AG08395 (cell line): ENCODE results near the gene SLC4A5.
"Not testable (repeated sequence)": the region's sequence is repeated elsewhere in the genome, so short reads cannot be mapped to it uniquely, and the experiment has no call there.

Experiments
- DNase-seq: peaks from one replicate; pipeline ENCODE4 v3.0.0; 2012; ENCODE audit warnings: mixed read lengths, low spot score

Gene SLC4A5

GRCh38 chr2:74199275-74199701 lies 143.9 kb downstream of the SLC4A5 start:
- no peak for DNase-seq

DNA sequence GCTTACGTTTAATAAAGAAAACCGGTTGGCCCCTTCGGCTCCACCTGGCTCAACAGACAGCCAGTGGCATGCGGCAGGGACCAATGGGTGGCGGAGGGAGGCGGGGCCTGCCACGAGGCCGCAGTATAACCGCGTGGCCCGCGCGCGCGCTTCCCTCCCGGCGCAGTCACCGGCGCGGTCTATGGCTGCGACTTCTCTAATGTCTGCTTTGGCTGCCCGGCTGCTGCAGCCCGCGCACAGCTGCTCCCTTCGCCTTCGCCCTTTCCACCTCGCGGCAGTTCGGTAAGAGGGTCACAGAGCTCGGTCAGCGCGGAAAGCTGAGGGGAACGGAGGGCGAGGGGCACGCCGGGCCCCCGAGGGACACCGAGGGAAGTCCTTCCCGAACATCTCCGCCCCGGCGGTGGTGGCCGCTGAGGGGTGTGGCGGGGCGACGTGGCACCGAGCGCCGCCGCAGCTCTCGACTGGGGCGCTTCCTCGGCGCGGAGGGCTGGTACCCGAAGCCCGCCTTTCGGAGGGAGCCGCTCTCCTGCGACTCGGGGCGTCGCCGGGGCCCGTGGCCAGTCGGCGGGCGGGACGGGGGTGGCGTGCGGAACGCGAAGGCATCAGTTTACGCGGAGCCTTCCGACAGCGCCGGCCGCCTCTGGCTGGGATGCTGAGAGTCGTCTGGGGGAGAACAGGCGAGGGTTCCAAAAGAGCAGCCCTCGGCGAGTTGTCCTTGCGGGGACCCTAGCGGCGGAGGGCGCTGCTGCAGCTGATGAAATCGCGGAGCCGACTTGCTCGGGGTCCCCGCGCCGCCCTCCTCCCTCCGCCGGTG lies 144.5 kb downstream of the SLC4A5 start, which contains the start of gene MTHFD2:
TSS of gene MTHFD2 (plus strand) at position 155 of the 814 bp plus-strand sequence. CDS start at position 182, 27 bp downstream.
- DNase-seq: peak; percentile 94

- no peak for DNase-seq
Observed at GRCh38 chr2:74198023-74198460, 145.2 kb downstream of the SLC4A5 start.

DNA sequence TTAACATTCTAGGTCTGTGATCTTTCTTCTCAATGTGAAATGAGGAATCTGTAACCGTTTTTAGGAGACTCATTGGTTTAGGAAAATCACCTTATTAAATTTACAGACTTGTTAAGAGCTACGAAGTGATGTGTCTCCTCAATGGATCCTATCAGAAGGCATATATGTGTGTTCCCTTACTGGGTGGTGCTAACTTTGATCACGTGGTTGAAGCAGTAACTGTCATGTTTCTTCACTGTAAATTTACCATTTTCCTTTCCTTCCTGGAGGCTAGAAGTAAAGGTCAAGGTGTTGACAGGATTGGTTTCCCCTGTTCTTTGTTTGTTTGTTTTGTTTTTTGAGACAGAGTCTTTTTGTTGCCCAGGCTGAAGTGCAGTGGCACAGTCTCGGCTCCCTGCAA lies 146.2 kb downstream of the SLC4A5 start:
- DNase-seq: no peak

DNA sequence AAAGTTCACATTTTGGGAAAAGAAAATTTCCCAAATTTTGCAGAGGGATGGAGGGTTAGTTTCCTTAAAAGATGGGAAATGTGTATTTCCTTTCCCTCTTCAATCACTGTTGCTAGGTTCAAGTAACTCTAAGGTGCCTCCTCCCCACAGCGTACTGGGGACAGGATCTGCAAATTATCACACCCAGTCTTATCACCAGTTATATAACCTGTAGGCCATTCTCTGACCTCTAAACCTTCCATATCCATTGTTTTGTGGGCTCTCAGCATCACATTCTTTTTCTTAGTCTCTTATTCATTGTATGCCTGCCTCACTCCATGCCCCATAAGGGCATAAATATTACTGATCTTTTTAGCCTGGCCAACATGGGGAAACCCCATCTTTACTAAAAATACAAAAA lies 148.4 kb downstream of the SLC4A5 start:
- DNase-seq: no peak

DNA sequence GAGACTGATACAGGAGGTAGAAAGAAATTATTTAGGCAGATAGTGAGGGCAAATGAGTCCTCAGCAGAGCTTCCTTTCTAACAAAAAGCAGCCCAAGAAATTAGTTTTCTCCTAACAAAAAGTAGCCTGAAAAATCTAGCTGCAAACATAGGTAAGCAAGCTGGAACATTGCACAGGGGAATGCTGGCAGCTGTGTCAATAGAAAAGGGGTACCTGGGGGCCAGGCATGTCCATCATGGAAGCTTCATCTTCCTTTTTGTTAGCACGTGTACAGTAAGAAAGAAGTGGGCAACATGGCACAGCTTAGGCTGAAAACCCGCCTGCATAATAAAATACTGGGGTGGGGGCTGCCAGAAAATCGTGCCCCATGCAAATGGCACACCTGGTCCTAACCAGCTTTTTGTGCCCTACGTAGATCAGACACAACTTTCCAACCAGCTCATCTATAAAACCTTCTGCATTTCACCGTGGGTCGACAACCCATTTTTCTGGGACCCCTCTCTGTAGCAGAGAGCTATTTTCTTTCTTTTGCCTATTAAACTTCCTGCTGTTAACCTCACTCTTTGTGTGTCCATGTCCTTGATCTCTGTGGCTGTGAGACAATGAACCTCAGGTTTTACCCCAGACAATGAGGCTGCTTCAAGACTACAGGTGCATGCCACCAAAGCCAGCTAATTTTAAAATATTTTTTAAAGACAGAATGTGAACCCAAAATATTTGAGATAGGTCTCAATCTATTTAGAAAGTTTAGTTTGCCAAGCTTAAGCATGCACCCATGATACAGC lies 151.4 kb downstream of the SLC4A5 start:
- DNase-seq: no peak

GRCh38 chr2:74188696-74189095 lies 154.5 kb downstream of the SLC4A5 start:
- no peak for DNase-seq

GRCh38 chr2:74188018-74188601 lies 155.1 kb downstream of the SLC4A5 start:
- peak; percentile 70 for DNase-seq

DNA sequence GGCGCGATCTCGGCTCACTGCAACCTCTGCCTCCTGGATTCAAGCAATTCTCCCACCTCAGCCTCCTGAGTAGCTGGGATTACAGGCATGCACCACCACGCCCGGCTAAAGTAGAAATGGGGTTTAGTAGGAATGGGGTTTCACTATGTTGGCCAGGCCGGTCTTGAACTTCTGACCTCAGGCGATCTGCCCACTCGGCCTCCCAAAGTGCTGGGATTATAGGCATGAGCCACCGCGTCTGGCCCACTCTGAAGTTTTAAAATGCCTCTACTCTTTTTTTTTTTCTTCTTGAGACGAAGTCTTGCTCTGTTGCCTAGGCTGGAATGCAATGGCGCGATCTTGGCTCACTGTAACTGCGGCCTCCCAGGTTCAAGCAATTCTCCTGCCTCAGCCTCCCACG lies 156.5 kb downstream of the SLC4A5 start:
- DNase-seq: not testable (repeated sequence)

GRCh38 chr2:74186038-74186437 lies 157.2 kb downstream of the SLC4A5 start:
- no peak for DNase-seq

GRCh38 chr2:74183878-74184277 lies 159.3 kb downstream of the SLC4A5 start:
- DNase-seq: no peak

DNA sequence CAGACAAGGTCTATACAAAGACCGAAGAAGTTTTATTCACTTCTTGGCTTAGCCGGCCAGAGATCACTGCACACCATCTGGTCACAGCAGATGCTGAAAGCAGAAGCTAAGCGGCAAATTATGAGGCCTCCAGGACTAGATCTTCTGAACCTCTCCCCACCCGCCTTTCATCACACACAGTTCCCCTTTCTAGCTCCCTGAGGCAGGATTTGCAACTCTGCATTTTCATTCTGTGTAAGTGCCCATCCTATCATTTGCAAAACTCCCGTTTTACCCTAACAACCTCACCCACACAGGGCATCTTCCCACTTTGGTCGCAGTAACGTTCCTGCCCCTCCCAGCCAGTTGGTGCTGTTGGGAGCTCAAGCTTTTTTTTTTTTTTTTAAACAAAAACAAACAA lies 161.5 kb downstream of the SLC4A5 start:
- peak; percentile 4 for DNase-seq

GRCh38 chr2:74179063-74179865 lies 164.0 kb downstream of the SLC4A5 start:
- DNase-seq: no peak

DNA sequence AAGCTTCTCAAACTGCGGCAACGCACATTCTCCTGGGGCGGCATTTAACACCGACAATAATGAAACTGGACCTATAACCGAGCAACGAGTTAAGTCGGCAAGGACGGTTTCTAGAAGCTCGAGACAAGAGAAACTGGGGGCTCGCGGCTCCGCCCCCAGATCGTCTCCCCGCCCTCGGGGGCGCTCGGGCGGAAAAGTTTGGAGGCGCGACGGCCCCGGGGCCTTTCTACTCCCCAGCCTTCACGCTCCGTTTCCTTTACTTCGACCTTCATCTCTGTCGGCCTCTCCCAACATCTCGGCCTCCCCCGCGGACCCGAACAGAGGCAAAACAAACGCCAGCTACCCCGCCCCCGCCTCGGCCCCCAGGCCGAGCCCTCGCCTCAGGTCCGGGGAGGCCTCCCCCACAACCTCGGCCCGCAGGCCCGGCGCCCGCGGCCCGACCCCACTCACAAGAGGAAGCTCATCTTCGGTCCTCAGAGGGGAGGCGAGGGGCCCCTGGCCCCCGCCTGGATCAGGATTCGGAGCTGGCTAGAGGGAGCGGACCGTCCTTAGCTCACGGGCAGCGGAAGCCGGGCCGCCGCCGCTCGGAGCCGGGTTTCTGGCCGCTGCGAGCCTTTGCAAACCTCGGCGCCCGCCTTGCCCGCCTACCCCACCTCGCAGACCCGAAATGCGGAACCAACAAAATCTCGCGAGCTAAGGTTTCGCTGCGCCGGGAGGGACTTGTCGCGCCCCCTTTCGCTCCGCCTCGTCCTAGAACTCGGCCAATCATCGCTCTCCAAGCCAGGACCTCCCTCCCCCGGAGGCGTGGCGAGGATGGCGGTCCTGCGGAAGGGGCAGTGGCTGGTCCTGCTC lies 164.8 kb downstream of the SLC4A5 start, which contains the start of gene MOB1A:
TSS of gene MOB1A (minus strand) at position 669 of the 852 bp plus-strand sequence. CDS start at position 464, 205 bp downstream.
- peak; percentile 98 for DNase-seq

- DNase-seq: no peak
Observed at GRCh38 chr2:74177696-74178095, 165.5 kb downstream of the SLC4A5 start.

DNA sequence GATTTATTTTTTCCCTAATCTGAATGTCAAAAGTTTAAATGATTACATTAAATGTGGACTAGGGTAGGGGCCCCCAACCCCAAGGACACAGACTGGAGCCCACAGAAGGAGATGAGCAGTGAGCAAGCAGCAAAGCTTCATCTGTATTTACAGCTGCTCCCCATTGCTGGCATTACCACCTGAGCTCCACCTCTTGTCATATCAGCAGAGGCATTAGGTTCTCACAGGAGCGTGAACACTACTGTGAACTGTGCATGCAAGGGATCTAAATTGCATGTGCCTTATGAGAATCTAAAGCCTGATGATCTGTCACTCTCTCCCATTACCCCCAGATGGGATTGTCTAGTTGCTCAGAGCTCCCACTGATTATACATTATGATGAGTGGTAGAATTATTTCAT lies 168.3 kb downstream of the SLC4A5 start:
- no peak for DNase-seq

- DNase-seq: no peak
Observed at GRCh38 chr2:74168739-74169138, 174.5 kb downstream of the SLC4A5 start.
